CD14-positive monocyte (primary cell): ENCODE measurements around the gene G6PC1. TPM values are rescaled to one million over a fixed set of nuclear protein-coding genes. Genes with fewer than 3 reads are reported as not detected.

Experiments used
- DNase-seq, 3 donors: peaks; one replicate each; pipeline ENCODE4 v3.0.0-alpha.2; 2011 to 2022
- H2AFZ ChIP-seq: 2 replicates; pipeline ENCODE4 v1.6.0; 2012; ENCODE audit warnings: mild to moderate bottlenecking, low read depth, low read length, inconsistent platforms; ENCODE audit not compliant: insufficient read depth, poor library complexity, severe bottlenecking
- H3K27ac ChIP-seq, 2 donors: 1 replicate in 1 of 2; 2 replicates in 1 of 2; pipeline ENCODE4 v1.5.1; 2012 to 2013; ENCODE audit warnings: low read length in 2 of 2, control low read depth in 1 of 2, inconsistent platforms in 1 of 2, low read depth in 1 of 2, mild to moderate bottlenecking in 1 of 2
- H3K27me3 ChIP-seq, 2 donors: one replicate each; pipeline versions ENCODE4 v1.6.0 to v1.6.1; 2011 to 2013; ENCODE audit warnings: low read length in 2 of 2; ENCODE audit not compliant: control insufficient read depth in 2 of 2, insufficient read depth in 2 of 2
- H3K36me3 ChIP-seq, 2 donors: replicated peaks in 1 of 2; 1 replicate in 1 of 2; 2 replicates in 1 of 2; pipeline versions ENCODE4 v1.5.1 to v1.6.1; 2012 to 2013; ENCODE audit warnings: low read length in 2 of 2, control low read depth in 1 of 2, inconsistent platforms in 1 of 2, mild to moderate bottlenecking in 1 of 2; ENCODE audit not compliant: insufficient read depth in 2 of 2, control insufficient read depth in 1 of 2
- H3K4me1 ChIP-seq, 2 donors: 1 replicate in 1 of 2; 2 replicates in 1 of 2; pipeline versions ENCODE4 v1.5.1 to v1.6.1; 2012 to 2013; ENCODE audit warnings: low read length in 2 of 2, control low read depth in 1 of 2, inconsistent platforms in 1 of 2, mild to moderate bottlenecking in 1 of 2, moderate library complexity in 1 of 2; ENCODE audit not compliant: insufficient read depth in 2 of 2, control insufficient read depth in 1 of 2
- H3K4me2 ChIP-seq: replicated peaks from 2 replicates; pipeline ENCODE3; 2012; ENCODE audit warnings: low read length, moderate library complexity, mild to moderate bottlenecking; ENCODE audit not compliant: poor library complexity, severe bottlenecking; ENCODE audit errors: extremely low read depth
- H3K4me3 ChIP-seq, 3 experiments: fragments of 200-600 bp in 1 of 3; sonication (generic) in 1 of 3; replicated peaks in 1 of 3; 1 replicate in 2 of 3; 2 replicates in 1 of 3; pipeline ENCODE4 v1.5.1; 2011 to 2013; ENCODE audit warnings: low read length in 3 of 3, mild to moderate bottlenecking in 3 of 3, control low read depth in 2 of 3, low read depth in 2 of 3, inconsistent platforms in 1 of 3, moderate library complexity in 1 of 3
- H3K79me2 ChIP-seq: 2 replicates; pipeline ENCODE4 v1.6.0; 2012; ENCODE audit warnings: mild to moderate bottlenecking, control low read depth, inconsistent platforms, low read length, moderate library complexity; ENCODE audit not compliant: insufficient read depth
- H3K9ac ChIP-seq: 2 replicates; pipeline ENCODE4 v1.6.0; 2017; ENCODE audit warnings: low read length, mild to moderate bottlenecking; ENCODE audit not compliant: insufficient read depth, poor library complexity, severe bottlenecking
- H3K9me3 ChIP-seq, 2 donors: replicated peaks in 1 of 2; 1 replicate in 1 of 2; 2 replicates in 1 of 2; pipeline versions ENCODE4 v1.5.1 to v1.6.1; 2012 to 2013; ENCODE audit warnings: low read length in 2 of 2, control low read depth in 1 of 2; ENCODE audit not compliant: control insufficient read depth in 1 of 2, insufficient read depth in 1 of 2
- H4K20me1 ChIP-seq: 2 replicates; pipeline ENCODE4 v1.6.0; 2012; ENCODE audit warnings: mild to moderate bottlenecking, low read length, control low read depth, moderate library complexity; ENCODE audit not compliant: insufficient read depth
- H3K27ac Mint-ChIP-seq, 7 donors: one replicate each; pipeline ENCODE4 v1.8.0; 2020; ENCODE audit warnings: mild to moderate bottlenecking in 7 of 7, mixed read lengths in 7 of 7, moderate library complexity in 6 of 7, inconsistent platforms in 2 of 7
- H3K27me3 Mint-ChIP-seq, 3 donors: one replicate each; pipeline ENCODE4 v1.8.0; 2021 to 2022; ENCODE audit warnings: low read depth in 3 of 3, mild to moderate bottlenecking in 3 of 3, mixed read lengths in 3 of 3, moderate library complexity in 3 of 3, inconsistent platforms in 1 of 3
- H3K36me3 Mint-ChIP-seq, 2 donors: one replicate each; pipeline ENCODE4 v1.8.0; 2020; ENCODE audit warnings: mixed read lengths in 2 of 2, inconsistent platforms in 1 of 2, mild to moderate bottlenecking in 1 of 2
- H3K4me1 Mint-ChIP-seq: one replicate; pipeline ENCODE4 v1.8.0; 2020; ENCODE audit warnings: mild to moderate bottlenecking, mixed read lengths
- H3K4me3 Mint-ChIP-seq, 2 donors: one replicate each; pipeline ENCODE4 v1.8.0; 2020; ENCODE audit warnings: mild to moderate bottlenecking in 2 of 2, mixed read lengths in 2 of 2, moderate library complexity in 1 of 2
- H3K9me3 Mint-ChIP-seq, 7 donors: one replicate each; pipeline ENCODE4 v1.8.0; 2020 to 2022; ENCODE audit warnings: mixed read lengths in 7 of 7, mild to moderate bottlenecking in 6 of 7, moderate library complexity in 6 of 7, inconsistent platforms in 2 of 7
- WGBS: methylation state at CpG from one replicate; pipeline ENCODE4 v1.1.5; 2013; ENCODE audit warnings: missing lambda C conversion rate; ENCODE audit not compliant: insufficient coverage; 5-methylcytosine and 5-hydroxymethylcytosine counted together
- intact Hi-C, 2 donors: fragments of 100-400 bp; cut with micrococcal nuclease; formaldehyde crosslinking; loops; one replicate each; pipeline versions ENCODE4 v1.15.0 to v1.15.1; 2023
- polyA plus RNA-seq, 3 donors: library from polyadenylated mRNA; depleted of rRNA in 1 of 3; unstranded in 2 of 3; stranded (reverse) in 1 of 3; fragments of 300-500 nt in 2 of 3; fragments of >200 nt in 1 of 3; fragmentation: Illumina TruSeq in 2 of 3; gene quantifications; 1 replicate in 2 of 3; 2 replicates in 1 of 3; pipeline ENCODE4 v1.2.3, GENCODE V29; 2012 to 2021
- TF ChIP-seq, protein P1 (sequence below): fragments of 200-600 bp; IDR thresholded peaks from one replicate; pipeline ENCODE4 v1.8.0; 2022; ENCODE audit warnings: antibody characterized with exemption, mild to moderate bottlenecking

The G6PC1 gene
- polyA plus RNA-seq, 3 donors = not detected

DNA sequence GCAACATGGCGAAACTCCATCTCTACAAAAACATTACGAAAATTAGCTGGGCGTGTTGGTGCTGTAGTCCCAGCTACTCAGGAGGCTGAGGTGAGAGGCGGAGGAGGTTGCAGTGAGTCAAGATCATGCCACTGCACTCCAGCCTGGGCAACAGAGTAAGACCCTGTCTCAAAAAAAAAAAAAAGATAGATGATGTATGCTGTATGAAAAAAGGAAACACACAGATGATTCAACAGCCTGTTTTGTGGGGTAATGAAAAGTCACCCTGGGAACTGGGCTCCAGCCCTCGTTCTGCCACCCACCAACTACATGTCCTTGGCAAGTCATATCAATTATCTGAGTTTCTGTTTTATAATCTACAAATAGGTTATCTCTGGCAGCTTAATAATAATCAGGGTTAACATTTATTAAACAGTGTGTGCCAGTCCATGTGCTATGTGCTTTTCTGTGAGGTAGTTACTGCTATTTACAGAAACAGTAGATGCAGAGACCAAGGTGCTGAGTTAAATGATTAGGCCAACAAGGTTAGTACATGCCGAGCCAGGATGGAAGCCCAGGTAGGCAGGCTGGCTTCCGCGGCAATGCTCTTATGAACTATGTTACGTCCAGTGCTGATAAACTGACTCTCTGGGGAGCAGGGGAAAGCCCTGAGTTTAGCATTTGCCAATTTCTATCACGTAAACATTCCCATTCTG lies 1.1 kb downstream of the G6PC1 start:
- Histone ChIP-seq H2AFZ (no peak overlapping the region), H3K79me2 (no peaks in the 10 kb centered on the region), H3K4me1 (no peaks in the 10 kb centered on the region), H3K4me3 (no peak overlapping the region), H3K9me3 (no peaks in the 10 kb centered on the region), H3K36me3 (no peaks in the 10 kb centered on the region), H3K9ac (no peak overlapping the region), H3K27me3 (no peaks in the 10 kb centered on the region), H3K27ac (no peak overlapping the region), H4K20me1 (no peaks in the 10 kb centered on the region), H3K4me2 (no peak overlapping the region)
- H3K4me3 Mint-ChIP-seq = no peak overlapping the region
- DNase-seq = no peak
- no peaks in the 10 kb centered on the region for H3K9me3 Mint-ChIP-seq
- H3K4me1 Mint-ChIP-seq = peaks cover 8% of the 10 kb centered on the region
- intact Hi-C loops = no loop called here
- 100% methylated on average over 4 of the region's 10 CpGs for WGBS
- TF ChIP-seq, protein P1, sequence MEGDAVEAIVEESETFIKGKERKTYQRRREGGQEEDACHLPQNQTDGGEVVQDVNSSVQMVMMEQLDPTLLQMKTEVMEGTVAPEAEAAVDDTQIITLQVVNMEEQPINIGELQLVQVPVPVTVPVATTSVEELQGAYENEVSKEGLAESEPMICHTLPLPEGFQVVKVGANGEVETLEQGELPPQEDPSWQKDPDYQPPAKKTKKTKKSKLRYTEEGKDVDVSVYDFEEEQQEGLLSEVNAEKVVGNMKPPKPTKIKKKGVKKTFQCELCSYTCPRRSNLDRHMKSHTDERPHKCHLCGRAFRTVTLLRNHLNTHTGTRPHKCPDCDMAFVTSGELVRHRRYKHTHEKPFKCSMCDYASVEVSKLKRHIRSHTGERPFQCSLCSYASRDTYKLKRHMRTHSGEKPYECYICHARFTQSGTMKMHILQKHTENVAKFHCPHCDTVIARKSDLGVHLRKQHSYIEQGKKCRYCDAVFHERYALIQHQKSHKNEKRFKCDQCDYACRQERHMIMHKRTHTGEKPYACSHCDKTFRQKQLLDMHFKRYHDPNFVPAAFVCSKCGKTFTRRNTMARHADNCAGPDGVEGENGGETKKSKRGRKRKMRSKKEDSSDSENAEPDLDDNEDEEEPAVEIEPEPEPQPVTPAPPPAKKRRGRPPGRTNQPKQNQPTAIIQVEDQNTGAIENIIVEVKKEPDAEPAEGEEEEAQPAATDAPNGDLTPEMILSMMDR = no peak
- no peaks in the 10 kb centered on the region for H3K36me3 Mint-ChIP-seq
- no peak overlapping the region for H3K27ac Mint-ChIP-seq
- H3K27me3 Mint-ChIP-seq = peaks cover 0 to 5% (median 2%) of the 10 kb centered on the region in 3 donors

DNA sequence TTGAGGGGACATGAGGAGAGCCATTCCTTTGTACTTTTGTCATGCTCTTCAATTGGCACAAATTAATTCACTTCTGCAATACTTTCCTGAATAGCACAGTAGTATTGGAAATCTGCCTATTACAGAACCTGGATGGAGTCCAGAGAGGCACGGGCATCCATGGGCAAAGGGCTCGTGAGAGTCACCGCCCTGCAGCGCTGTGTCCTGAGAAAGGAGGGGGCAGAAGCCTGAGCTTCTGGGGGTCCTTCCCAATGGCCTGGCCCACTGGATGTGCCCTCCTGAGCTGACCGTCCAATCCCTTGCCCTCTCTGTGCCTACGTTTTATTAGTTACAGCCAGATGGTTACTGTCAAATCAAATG lies 3.5 kb downstream of the G6PC1 start:
- H3K4me3 Mint-ChIP-seq = no peak overlapping the region
- Histone ChIP-seq H3K4me1 (no peaks in the 10 kb centered on the region), H3K36me3 (no peaks in the 10 kb centered on the region), H3K4me3 (no peak overlapping the region), H3K9me3 (no peaks in the 10 kb centered on the region), H2AFZ (no peak overlapping the region), H3K27me3 (no peaks in the 10 kb centered on the region), H4K20me1 (no peaks in the 10 kb centered on the region), H3K4me2 (no peak overlapping the region), H3K79me2 (no peaks in the 10 kb centered on the region), H3K27ac (no peak overlapping the region), H3K9ac (no peak overlapping the region)
- H3K27me3 Mint-ChIP-seq = peaks cover 0 to 5% (median 2%) of the 10 kb centered on the region in 3 donors
- H3K4me1 Mint-ChIP-seq = peaks cover 13% of the 10 kb centered on the region
- H3K9me3 Mint-ChIP-seq = no peaks in the 10 kb centered on the region
- no peak for DNase-seq
- WGBS = 96% methylated on average over 4 of the region's 6 CpGs
- TF ChIP-seq, protein P1 = no peak
- no peaks in the 10 kb centered on the region for H3K36me3 Mint-ChIP-seq
- intact Hi-C loops = no loop called here
- no peak overlapping the region for H3K27ac Mint-ChIP-seq
